ENCODE measurements around the gene NSFL1C.
A peak's percentile ranks its signal among the peaks of the same experiment; 100 is the strongest.

NSFL1C gene

DNA sequence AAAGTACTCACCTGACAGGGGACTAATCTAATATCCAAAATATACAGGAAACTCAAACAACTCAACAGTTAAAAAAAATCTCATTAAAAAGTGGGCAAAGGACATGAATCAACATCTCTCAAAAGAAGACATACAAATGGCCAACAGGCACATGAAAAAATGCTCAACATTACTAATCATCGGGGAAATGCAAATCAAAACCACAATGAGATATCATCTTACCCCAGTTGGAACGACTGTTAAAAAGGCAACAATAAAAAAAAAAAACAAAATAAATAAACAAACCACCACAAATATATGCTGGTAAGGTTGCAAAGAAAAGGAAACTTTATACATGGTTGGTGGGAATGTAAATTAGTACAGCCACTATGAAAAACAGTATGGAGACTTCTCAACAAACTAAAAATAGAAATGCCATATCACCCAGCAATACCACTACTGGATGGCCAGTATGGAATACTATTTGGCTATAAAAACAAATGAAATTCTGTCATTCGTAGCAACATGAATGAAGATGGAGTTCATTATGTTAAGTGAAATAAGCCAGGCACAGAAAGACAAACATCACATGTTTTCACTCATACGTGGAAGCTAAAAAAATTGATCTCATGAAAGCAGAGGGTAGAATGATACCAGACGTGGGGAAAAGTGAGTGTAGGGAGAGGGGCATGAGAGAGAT is 17.9 kb upstream of the NSFL1C start:
- DNase-seq, result no peak

DNA sequence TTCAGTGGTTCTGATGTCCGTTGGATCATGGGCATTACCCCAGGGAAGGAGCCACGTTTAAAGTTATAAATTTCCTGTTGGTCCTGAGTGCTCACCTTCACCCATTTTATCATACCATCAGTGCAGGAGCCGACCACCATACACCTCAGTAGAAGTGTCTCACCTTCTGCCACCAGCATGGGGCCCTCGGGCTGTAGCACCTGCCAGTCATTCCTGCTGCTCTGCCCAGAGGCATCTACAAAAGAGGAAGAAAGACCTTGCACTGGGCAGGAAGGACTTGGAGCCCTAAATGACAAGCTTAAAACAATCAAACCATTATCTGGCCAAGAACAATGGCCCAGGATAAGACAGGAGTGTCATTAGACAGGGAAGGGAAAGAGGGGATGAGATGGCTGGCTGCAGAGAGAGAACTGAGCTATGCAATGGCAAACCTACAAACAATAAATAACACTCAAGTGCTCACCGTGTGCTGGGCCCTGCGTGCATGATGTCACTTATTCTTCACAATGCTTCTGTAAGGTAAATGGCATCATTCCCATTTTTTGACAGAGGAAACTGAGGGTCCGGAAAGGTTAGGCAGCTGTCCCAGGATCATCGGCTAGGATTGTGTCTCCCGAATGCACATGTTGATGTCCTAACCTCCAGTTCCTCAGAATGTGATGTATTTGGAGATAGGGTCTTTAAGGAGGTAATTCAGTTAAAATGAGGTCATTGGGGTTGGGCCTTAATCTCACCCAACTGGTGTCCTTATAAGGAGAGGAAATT is 13.4 kb upstream of the NSFL1C start:
- no peak for DNase-seq

DNA sequence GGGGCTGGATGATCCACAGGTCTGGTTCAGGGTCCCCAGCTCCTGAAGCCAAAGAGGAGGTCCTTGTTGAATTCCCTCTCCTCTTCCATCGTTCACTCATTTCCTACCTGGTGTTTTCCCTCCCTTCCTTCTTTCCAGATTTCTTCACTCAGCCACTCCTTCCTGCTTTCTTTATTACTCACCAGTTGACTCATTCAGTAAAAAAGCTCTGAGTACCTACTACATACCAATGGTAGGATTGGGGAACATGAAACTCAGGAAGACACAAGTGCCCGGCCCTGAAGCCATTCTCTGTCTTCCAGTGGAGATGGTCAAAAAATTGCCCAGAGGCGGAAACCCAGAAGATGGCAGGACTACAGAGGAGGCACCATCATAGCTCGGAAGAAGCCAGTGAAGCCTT is 11.9 kb upstream of the NSFL1C start:
- no peak for DNase-seq

DNA sequence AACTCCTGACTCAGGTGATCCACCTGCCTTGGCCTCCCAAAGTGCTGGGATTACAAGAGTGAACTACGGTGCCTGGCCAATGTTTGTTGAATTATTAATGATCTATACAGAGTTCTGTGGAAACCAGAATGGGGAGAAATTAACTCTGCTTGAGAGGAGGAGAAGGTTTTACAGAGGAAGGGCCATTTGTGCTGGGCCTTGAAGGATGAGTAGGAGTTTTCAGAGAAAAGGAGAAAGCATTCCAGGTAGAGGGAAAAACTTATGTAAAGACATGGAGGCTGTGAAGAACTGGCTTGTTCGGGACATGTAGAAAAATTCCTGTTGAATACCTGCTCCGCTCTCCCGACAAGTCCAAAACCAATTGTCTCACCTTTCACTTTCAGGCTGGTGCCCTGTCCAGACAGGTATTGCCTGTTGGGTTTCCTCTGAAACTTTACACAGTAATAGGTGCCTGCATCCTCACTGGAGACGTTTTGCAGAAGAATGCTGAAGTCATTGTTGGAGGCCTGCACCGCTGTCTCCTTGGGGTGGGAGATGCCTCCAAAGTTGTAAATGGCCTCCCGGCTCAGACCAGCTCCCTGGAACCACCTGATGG is 11.3 kb upstream of the NSFL1C start:
- no peak for DNase-seq

DNA sequence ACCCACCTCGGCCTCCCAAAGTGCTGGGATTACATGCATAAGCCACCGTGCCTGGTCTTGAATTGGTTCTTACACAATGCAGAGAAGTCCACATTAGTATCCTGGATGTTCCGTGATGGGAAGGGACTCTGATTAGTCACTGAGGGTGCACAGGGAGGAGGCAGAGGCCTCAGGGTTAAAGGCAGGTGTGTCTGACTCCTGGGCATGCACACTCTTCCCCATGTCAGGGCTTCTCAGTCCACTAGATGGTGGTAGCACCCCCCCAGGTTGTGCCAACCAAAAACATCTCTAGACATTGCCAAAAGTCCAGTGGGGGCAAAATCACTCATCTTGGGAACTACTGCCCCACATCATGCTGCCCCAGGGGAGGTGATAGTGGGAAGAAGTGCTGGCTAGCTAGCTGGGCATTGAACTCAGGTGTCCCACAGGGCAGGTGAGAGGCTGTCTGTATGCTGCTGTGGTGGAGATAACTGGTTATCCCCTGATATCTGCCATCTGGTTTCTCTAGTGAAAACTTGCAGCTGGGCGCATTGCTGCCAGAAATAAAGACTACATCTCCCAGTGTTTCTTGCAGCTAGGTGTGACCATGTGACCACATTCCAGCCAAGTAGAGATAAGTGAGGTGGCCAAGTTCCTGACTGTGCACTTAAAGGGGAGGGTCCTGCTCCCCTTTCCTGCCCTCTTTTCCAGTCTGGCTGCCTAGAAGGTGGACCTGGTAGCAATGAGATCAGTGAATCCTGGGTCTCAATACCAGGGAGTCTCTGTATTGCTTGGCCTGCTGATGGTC is 8.4 kb upstream of the NSFL1C start:
- DNase-seq, result no peak

DNA sequence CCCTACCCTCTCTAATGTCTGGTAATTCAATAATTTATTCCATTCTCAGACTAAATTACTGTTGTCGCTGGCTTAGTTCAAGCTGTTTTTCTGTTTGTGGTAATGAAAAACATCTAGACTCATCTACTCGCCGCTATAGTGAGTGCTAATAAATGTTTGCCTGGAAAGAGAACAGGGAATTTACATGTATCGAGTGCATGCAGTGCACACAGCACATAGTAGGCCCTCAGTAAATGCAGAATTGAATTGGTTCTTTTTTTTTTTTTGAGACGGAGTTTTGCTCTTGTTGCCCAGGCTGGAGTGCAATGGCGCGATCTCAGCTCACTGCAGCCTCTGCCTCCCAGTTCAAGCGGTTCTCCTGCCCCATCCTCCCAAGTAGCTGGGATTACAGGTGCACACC is 7.7 kb upstream of the NSFL1C start:
- DNase-seq, result no peak

DNA sequence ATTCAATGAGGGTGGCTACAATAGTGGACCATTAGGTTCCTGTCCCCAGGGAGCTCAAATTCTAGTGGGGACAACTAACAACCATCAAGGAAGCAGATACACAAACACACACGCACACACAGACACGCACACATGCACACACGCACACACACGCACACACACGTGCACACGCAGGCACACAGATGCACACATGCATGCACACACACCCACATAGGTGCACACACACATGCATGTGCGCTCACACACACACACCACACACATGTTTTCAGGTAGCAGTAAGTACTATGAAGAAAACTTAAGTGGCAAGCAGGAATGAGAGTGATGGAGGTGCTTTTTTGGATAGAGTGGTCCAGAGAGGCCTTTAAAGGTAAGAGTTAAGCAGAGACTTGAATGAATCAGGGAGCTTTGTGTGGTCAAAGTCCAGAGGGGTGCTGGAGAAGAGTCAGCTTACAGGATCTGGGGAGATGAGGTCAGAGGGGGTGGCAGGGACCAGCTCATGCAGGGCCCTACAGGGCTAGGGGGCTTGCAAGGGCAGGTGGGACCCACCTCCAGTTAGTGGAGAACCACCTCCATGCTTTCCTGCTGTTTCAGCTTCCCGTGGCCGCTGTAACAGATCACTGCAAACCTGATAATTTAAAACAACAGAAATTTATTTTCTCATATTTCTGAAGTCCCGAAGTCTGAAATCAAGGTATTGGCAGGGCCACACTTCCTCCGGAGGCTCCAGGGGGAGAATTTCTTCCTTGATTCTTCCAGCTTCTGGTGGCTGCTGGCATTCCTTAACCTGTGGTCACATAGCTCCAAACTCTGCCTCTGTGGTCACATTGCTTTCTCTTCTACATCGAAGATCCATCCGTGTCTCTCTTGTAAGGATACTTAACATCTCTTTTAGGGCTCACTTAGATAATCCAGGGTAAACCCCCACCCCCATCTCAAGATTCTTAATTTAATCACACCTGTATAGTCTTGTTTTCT is 6.9 kb upstream of the NSFL1C start:
- no peak for DNase-seq

DNA sequence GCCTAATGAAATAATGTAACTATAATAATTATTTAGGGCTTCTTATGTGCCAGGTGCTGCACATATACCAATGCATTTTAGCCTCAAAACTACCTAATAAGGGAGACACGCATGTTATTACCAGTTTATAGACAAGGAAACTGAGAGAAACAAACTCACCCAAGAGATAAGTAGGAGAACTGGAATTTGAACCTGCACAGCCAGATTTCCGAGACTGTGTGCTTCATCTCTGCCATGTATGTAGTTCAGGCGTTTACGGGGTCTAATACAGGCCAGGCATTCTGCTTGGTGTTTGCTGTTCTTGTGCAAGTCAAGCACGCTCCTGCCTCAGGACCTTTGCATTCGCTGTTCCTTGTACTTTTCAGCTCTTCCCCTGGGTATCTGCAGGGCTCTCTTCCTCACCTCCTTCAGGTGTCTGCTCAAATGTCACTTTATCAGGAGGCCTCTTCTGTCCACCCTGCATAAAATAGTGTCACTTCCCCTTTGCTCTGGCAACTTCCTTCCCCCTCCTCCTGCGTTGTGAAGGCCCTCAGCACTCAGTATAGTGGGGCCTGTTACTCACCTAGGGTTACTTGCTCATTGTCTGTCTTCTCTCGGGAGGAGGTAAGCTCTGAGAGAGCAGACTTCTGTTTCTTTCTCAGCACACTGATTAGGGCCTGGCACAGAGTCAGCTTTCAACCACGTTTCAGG is 6.1 kb upstream of the NSFL1C start:
- DNase-seq, result no peak

DNA sequence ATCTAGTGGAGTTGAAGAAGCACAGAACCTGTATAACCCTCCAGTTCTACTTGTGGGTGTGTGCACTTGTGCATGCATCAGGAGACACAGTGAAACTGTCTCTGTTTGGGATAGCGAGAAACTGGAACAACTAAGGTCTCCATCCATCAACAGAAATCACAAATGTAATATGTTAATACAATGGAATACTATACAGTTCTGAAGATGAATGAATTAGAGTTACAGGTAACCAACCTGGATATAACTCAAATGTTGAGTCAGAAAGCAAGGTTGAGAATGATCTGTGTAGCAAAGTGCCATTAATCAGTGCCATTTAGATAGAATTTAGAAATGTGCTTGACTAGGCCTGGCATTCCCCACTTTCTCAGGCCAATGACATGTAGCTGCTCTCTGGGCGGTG is 4.6 kb upstream of the NSFL1C start:
- no peak for DNase-seq

DNA sequence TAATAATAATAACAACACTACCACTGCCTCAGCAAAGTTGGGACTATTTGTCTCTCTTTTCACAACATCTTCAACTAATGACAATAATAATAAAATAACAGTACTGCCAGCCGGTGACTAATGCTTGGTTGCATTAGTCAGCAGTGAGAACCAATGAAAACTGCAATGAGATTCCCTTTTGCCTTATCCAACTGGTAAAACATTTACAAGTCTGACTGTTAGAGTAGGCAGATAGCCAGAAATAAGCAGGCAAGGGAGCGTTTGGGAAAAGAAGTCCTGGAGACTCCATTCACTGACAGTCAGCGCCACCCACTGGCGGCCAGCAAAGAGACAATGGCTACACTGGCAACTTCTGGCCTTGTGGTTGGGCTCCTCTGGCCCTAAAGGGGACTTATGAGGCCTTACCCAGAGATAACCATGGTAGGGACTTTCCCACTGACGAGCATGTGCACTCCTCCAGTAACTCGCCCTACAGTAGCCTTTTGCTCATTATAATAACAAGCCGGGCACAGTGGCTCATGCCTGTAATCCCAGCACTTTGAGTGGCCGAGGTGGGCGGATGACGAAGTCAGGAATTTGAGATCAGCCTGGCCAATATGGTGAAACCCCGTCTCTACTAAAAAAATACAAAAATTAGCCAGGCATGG is 3.4 kb upstream of the NSFL1C start:
- DNase-seq, result peak; percentile 23

DNA sequence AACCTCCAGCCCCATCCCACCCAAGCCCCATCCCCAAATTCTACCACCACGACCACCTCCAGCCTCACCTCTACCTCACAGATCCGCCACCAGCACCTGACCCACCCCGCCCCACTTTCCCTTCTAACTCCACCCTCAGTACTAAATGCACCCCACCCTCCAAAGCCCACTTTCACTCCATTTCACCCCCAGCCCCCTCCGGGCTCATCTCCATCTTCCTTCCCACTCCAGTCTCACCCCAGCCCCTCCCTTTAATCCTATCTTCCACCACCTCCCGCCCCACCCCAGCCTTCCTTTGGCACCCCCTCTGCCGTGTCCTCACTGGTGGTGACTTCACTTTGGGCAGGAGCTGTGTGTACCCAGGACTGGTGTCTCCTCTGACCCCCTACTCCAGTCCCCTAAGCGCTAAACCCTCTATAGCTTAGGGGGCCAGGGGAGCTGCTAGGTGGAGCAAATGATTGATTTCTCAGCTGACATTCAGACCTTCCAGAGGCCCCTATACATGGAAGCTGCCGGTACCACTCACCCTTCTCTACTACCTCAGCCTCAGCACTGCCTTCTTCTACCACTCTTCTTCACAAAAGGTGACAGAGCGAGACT is 2.8 kb upstream of the NSFL1C start:
- DNase-seq, result no peak

DNA sequence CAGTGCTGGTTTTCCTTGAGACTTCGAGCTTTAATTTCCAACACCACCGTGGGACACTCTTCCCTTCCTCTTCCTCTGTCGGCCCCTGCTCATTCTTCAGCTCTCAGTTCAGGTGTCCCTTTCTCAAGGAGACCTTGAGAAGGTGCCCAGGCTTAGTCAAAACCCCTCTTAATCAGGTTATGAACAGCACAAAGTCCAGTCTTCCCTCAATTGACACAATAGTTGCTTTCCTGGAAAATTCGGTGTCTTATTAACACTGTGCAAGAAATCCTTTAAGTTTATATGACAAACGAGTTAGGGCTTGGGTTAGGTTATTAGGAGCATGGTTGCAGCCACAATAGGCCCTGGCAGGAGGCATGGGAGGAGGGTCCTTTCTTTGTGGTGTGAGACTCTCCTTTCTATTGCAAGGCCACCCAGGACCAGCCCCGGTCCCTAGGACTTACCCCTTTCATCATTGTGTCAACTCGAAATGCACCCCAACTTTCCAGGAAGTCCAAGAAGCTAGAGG is 1.5 kb upstream of the NSFL1C start:
- no peak for DNase-seq

DNA sequence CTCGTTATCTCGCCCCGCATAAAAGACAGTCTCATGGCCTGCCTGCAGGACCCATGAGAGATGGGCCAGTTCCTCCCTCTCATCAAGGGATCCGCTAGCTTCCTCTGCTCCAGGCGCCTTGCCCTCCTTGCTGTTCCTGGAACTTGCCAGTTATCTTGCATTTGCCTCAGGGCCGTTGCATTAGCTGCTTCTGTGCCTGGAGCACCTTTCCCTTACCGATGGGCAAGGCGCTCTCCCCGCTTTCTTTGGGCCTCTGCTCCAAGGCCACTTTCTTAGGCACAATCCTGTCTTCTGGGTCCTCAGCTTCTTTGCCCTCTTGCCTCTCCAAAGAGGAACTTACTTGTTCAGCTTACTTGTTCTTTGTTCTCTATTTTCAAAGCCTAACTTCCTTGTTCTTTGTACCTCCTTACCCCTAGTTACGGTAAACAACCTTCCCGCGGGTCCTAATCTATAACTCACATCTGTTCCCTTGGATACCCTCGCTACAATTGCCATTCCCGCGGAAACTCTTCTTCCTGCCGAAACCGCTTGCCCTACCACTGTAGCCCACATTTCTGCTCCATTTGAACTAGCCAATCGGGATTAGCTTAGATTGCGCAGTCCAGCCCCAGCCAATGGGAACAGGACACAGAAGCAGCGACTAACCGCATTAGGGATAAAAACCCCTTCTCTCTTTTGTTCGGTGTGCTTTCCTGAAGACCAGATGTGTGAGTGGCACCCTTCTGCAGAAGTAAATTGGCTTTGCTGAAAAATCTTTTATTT is 887 bp upstream of the NSFL1C start:
- DNase-seq, result no peak

DNA sequence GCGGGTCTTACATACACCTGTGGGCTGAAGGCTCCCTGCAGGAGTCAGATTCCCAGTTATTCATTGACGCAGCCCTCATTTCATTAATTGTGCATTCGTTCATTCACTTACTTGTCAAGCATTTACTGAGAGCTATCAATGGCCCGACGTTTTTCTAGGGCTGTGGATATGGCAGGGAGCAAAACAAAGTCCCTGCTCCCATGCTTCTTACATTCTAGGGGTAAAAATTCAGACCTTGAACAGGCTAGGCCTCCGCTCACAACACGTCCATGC is 369 bp upstream of the NSFL1C start:
- no peak for DNase-seq

DNA sequence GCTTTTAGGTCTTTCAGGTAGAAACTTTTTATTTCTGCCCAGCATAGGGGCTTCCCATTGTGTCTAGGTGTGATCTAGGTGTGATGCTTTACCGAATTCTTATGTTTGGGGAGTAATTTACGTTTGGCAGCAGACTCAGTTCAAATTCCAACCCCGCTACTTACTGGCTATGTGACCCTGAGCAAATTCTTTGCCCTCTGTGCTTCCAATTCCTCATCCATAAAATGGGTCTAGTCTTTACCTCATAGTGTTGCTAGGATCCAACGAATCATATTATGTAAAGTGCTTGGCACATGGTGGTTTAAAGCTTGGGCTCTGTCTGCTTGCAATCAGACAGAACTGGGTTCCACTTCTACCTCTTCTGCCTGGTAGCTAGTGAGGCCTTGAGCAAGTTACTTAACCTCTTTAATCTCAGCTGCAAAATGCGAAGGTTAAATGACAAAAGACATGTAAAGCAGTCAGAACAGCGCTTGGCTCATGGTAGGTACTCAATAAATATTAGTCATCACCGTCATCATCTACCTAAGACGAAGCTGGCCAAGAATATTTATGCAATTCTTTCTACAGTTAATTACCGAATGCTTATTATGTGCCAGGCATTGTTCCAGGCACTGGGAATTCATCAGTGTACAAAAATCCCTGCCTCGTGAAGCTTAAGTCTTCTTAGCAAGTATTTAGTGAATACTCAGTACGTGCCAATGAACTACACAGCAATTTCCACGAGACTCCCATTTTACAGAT is 1.0 kb downstream of the NSFL1C start:
- DNase-seq, result no peak

DNA sequence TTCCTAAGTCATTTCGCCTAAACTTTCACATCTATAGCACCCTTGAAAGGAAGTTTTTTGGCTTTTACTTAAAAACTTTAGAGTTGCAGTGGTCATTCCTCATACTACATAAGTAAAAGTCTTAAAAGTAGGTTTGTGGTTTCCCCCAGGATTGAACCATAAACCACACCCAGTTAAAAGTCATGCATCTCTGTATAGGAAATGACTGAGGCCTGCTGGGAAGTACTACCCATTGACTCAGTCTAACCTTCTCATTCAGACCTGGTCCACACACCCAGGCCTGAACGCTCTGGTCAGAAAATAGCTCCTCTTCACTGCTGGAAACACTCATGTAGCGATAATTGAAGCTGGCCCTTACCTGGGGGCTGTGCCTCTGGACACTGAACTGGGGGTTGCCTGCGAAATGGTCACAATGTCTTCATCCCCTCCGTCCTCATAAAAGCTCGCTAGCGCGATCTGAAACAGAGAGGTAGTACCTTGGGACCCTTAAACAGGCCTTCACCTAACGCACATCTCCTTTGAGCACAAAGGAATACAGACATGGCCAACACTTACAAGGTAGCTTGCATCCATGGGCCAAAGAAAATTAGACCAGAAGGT is 2.6 kb downstream of the NSFL1C start:
- no peak for DNase-seq

DNA sequence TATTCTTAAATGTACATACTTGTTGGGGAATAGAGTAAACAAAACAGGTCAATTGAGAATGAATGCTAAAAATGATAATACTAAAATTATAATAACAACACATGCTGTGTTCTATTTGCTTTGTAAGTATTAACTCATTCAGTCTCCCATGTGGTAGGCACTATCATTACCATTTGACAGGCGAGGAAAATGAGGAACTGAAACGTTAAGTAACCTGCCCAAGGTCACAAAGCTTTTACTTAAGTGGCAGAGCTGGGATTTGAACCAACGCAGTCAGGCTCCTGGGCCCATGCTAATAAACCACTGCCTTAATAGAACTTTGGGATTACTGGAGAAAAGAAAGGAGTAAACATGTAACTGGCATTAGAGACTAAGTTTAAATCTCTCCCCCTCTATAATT is 3.8 kb downstream of the NSFL1C start:
- no peak for DNase-seq

DNA sequence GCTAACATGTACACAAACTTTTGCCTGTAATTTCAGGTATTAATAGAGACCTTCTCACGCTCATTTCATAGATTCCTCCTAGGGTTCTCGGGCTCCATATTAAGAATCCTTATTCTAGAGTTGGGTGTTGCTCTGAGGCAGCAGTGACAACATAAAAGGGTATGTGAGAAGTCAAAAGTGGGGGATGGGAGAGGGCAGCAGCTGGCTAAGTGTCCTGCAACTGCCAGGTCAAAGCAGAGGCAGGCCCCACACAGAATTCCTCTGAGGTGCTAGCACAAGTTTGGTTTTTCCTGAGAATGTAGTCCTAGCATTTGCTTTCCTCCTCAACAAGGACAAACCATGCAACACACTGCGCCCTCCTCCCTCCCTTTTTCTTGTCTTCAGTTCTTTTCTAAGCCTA is 4.6 kb downstream of the NSFL1C start:
- no peak for DNase-seq

DNA sequence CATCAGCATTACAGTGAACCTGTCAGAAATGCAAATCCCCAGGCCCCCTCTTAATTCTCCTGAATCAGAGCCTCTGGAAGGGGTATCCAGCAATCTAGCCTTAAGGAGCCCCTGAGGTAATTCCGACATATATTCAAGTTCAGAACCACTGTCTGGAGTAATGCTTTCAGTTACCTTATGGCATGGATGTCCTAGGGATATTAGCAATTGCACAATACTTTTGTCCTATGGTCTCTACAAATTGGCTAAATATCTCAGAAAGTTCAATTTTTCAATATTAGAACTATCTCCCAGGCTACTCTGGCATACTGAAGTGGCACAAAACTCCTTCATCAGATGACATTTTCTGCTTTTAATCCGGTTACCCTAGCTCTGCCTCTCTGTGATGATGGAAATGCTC is 6.4 kb downstream of the NSFL1C start:
- DNase-seq, result no peak

Measured in NCI-H2107 (cell line).